Fibroblast of peridontal ligament (primary cell): Measurements from ENCODE around the gene LTB4R2.
"Not testable (repeated sequence)": the region's sequence is repeated elsewhere in the genome, so short reads cannot be mapped to it uniquely, and the experiment has no call there.

ENCODE experiments used
- DNase-seq: peaks from one replicate; pipeline ENCODE4 v3.0.0-alpha.2; 2010; ENCODE audit errors: extremely low read depth

LTB4R2 gene

DNA sequence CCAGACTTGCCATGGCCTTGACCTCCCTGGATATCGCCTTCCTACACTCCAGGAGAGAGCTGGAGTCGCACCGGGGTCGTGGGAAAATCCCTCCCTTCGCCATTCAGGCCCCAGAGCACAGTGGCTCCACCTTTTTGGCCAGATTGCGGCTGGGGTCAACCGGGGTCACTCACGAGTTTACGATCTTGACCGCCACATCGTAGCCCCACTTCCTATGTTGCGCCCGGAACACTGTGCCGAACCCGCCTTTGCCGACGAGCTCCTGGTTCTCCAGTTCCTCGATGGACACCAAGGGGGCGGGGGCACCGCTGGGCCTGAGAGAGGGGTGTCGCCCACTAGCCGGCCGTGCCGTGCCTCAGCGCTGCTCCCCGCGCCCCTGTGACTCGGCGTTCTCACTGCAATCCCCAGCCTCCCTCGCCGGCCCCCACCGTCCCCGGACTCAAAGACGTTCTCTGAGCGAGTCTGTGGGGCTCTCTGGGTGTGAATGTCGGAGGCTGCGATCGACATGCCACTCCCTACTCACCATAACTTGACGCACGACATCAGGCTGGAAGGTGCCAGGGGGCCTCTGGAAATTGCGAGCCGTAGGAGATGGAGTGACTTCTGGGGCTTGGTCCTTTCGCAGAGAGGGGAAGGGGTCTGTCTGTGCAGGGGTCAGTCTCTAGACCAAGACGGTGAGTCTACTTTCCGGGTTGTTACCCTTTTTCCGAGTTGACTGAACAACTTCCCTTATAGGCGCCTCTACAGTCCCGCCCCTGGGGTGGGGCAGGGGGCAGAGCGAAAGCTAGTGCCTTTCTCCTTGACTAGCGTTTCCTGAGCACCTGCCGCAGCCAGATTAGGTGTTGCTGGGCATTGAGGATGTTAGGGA, 29.6 kb downstream of the LTB4R2 start, which contains the start of gene RIPK3:
RIPK3 (minus strand) TSS at position 708 of the 868 bp plus-strand sequence; CDS start at position 543, 165 bp downstream.
- DNase-seq: no peak

DNA sequence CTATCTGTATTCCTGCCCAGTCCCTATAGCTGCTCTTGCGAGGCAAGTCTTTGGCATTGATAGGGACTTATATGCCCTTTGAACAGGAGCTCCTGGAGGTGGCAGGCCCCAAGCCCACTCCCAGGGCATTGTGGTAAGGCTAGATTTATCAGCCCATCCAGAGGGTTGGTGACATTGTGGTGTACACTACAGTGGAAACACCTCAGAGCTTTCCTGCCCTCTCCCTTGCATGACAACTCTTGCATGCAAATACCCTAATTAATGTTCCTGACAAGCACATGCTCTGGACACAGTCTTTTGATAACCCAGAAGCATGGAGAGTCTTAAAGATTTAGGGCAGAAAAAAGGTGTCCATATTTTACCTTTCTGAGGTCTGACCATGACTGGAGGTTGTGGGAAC, 30.7 kb downstream of the LTB4R2 start:
- no peak for DNase-seq

DNA sequence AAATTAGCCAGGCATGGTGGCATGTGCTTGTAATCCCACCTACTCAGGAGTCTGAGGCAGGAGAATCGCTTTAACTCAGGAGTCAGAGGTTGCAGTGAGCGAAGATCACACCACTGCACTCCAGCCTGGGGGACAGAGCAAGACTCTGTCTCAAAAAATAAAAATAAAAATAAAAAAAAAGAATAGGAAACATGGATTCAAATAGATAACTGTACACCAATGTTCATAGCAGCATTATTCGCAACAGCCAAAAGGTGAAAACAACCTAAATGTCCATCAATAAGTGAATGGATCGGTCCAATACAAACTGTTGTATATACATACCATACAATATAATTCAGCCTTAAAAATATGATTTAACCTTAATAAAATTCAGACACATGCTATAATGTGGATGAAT, 32.9 kb downstream of the LTB4R2 start:
- DNase-seq: no peak

DNA sequence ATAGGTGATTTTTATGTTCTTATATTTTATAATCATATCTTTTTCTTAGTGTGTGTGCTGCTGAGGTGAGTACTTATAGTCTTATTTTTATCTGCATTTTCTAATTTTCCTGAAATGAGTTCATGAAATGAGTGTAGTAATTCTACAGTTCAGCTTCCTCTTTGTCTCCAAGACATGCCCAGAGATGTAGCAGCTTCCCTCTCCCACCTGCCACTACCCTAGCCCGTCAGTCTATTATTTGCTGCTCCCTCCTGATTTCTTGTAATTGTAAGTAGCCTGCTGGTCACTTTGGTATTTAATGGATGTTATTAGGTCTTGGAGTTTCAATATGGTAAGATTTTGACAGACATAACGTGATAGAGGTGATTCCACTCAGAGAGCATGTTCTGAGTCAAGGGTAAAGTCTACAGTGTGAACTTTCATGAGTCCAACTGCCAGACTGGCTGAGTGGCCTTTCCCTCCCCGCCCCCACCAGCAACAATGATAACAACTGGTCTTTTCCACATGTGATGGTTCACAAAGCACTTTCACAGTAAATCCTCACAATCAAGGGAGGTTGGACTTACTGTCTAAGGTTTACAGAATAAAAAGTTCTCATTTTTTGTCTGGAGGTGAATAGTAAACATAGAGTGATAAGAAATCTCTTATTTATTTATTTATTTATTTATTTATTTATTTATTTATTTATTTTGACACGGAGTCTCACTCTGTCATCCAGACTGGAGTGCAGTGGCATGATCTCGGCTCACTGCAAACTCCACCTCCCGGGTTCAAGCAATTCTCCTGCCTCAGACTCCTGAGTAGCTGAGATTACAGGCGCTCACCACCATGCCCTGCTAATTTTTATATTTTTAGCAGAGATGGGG, 34.1 kb downstream of the LTB4R2 start:
- DNase-seq: no peak

DNA sequence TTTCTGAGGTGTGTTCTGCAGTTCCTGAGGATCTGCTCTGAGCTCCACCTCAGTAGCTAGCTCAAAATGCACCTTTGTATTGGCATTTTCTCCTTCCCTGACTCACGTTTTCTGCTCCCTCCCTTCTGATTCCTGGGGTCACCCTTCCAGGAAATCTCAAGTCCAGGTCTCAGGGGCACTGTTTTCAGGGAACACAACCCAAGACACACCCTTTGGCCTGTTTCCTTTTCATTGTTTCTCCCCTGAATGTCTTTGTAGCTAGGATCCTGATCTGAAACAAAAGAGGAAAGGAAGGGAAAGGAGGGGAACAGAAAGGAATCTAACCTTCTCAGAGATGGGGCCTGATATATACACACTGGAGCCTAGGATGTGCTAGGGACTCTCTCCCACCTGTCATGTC, 37.2 kb downstream of the LTB4R2 start:
- no peak for DNase-seq

DNA sequence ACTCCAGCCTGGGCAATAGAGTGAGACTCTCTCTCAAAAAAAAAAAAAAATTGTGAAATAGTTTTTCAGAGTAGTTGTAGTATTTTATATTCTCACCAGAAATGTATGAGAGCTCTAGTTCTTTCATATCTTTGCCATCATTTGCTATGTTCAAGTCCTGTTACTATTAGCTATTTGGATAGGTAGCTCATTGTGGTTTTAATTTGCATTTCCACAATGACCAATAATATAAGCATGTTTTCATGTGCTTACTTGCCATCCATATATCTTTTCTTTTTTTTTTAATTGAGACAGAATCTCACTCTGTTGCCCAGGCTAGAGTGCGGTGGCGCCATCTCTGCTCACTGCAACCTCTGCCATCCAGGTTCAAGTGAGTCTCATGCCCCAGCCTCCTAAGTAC, 38.2 kb downstream of the LTB4R2 start:
- DNase-seq: no peak

DNA sequence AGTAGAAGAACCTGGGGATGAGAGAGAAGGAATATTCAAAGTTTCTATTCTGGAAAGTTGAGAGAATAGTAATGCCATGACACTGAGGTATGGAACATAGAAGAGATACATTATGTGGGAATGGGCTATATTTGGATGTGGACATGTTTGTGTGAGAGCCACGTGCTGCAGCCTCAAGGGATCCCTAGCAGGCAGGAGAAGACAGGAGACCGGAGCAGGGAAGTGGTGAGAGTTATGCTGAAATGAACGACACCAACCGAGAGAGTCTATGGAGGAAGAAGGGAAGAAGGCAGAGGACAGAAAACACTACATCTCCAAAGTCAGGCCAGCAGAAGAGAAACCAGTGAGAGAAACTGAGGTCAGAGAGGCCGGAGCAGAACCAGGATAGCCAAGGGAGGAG, 39.8 kb downstream of the LTB4R2 start:
- DNase-seq: no peak

DNA sequence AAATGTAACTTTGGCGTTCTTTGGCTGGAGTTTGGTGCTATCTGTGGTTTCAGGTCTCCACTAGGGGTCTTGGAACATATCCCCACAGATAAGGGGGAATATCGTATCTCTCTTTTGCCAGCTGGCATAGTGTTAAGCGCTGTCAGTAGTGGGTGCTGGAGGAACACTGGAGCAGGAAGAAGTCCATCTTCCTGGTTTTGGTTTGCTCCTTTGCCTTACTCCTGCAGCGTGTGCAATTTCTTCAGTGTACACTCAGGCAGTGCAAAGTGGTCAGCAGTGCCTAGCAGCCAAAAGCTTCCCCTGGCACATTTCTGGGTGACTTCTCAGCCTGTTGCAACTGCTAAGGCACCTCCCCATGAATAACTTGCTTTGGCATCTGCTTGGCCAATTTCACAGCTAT, 41.6 kb downstream of the LTB4R2 start:
- DNase-seq: peak; percentile 83

DNA sequence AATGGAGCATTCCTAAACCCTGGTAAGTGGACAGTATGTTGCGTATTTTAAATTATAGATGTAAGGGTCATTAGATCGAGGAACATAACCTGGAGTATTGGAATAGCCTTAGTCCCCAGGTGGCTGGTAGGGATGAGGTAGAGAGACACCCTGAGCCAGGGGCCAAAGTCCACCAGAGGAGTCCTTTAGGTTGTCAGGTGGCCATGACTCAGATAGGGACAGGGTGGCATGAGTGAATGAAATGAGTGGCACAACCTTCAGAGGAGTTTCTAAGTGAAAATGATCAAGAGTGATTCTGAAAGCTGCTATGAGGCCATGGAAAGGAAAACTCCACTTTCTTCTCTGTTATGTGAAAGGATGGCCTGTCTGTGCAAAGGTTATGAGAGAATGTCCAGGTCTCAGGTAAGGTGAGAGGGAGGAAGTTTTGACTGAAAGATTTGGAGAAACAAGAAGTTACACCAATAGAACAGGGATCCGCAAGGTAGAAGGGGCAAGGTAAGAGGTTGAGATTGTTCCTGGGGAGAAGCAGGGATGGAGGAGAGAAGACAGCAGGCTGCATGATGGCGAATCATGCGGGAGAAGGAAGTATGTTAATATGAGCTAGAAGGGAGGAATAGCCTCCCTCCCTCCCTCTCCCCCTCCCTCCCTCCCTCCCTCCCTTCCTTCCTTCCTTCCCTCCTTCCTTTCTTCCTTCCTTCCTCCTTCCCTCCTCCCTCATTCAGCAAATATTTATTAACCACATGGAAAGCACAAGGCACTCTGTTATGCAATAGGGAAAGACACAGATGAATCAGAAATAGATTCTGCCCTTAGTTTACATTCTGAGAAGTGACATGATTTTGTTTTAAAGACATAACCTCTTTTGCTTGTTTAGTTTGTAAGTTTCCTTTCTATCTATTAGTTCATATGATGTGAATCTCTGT, 43.9 kb downstream of the LTB4R2 start:
- peak; percentile 81 for DNase-seq

DNA sequence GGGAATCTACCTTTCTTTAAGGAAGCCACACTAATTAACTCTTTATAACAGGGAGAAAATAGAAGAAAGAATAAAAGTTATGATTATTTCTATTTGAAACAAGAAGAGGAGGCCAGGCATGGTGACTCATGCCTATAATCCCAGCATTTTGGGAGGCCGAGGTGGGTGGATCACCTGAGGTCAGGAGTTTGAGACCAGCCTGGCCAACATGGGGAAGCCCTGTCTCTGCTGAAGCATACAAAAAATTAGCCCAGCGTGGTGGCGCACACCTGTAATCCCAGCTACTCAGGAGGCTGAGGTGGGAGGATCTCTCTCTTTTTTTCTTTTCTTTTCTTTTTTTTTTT, 44.5 kb downstream of the LTB4R2 start:
- DNase-seq: not testable (repeated sequence)

DNA sequence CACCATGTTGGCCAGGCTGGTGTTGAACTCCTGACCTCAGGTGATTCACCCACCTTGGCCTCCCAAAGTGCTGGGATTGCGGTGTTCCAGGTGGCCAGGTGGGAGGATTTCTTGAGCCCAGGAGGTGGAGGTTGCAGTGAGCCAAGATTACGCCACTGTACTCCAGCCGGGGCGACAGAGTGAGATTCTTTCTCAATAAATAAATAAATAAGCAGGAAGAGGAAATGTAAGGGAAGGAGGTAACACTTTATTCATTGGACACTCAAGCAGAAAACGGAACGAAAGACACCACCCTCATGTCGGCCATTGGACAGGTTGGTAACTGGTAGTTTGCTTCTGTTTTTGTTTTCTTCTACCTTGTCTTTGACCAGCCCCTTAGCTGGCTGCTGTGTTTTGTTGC, 45.1 kb downstream of the LTB4R2 start:
- DNase-seq: no peak

DNA sequence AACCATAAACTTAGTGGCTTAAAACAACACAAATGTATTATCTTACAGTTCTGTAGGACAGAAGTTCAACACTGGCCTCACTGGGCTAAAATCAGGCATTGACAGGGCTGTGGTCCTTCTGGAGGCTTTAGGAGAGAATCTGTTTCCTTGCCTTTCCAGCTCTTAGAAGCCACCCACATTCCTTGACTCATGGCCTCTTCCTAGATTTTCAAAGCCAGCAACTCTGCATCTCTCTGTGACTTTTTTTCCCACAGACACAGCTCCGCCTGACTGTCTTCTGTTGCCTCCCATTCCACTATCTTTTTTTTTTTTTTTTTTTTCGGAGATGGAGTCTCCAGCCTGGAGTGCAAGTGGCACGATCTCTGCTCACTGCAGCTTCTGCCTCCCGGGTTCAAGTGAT, 46.3 kb downstream of the LTB4R2 start:
- DNase-seq: no peak

DNA sequence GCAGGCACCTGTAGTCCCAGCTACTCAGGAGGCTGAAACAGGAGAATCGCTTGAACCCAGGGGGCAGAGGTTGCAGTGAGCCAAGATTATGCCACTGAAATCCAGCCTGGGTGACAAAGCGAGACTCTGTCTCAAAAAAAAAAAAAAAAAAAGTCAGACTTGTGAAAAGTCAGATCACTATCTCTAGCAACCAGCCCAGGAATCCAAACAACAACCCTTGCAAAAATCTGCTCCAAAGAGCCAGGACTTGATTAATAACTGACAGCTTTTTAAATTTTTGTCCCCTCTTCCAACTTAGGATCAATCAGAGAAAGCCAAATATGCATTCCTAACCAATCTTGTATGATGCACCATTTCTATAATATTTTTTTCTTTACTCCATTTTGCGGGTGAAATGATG, 50.3 kb downstream of the LTB4R2 start:
- no peak for DNase-seq

DNA sequence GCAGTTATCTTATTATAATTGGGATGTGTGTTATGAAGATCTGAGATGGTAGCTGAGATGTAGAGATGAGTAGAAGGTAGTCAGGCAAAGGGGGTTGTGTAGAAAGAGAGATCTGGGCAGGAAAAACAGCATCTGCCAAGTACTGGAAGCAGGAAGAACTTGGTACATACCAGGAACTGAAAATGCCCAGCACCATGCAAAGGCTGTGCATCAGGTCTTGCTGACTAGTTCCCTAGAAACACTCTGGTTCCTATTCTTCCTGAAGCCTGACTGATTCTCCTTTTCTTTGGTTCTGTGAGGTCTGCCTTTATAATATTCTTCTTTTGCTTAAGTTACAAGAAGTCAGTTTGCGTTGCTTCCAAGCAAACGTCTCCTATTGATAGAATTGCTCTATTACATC, 51.4 kb downstream of the LTB4R2 start:
- DNase-seq: no peak
